Panc1 (cell line): ENCODE results near the gene TP53I11. TPM values are rescaled to one million over a fixed set of nuclear protein-coding genes. Genes with fewer than 3 reads are reported as not detected.

Experiments
- ATAC-seq: fragments of 200-7000 bp; cut with Tn5 transposase; 2 replicates; pipeline ENCODE4 v1.9.1; 2020; ENCODE audit warnings: mild to moderate bottlenecking, moderate library complexity
- BruUV-seq: library from RNA; stranded (reverse); fragments of 400-500 nt; replicated peaks from 2 replicates; lab custom pipeline; 2021; lab: Mats Ljungman, UMichigan
- CTCF ChIA-PET: fragments of 300-600 bp; sonication (Branson Sonifier 250); formaldehyde crosslinking; loops from one replicate; lab custom pipeline; 2022; ENCODE audit warnings: antibody characterized with exemption; lab: Charles Lee
- POLR2A ChIA-PET: fragments of 300-600 bp; sonication (Branson Sonifier 250); formaldehyde crosslinking; loops from one replicate; lab custom pipeline; 2022; ENCODE audit warnings: antibody characterized with exemption; lab: Charles Lee
- DNase-seq: peaks from one replicate; pipeline ENCODE4 v3.0.0-alpha.2; 2010; ENCODE audit warnings: low read depth, low spot score
- H3K27ac ChIP-seq: 2 replicates; pipeline ENCODE4 v1.5.1; 2011; ENCODE audit warnings: mild to moderate bottlenecking, low read length, inconsistent platforms
- H3K27me3 ChIP-seq: fragments of 200-500 bp; sonication (Bioruptor generic); 2 replicates; pipeline ENCODE4 v1.6.0; 2014; ENCODE audit warnings: low read length, inconsistent platforms; ENCODE audit not compliant: control insufficient read depth, insufficient read depth
- H3K36me3 ChIP-seq: fragments of 200-500 bp; sonication (Bioruptor generic); 2 replicates; pipeline ENCODE4 v1.5.1; 2014; ENCODE audit warnings: inconsistent platforms, mild to moderate bottlenecking, low read length, moderate library complexity; ENCODE audit not compliant: control insufficient read depth, insufficient read depth
- H3K4me1 ChIP-seq: 2 replicates; pipeline ENCODE4 v1.5.1; 2011; ENCODE audit warnings: inconsistent platforms, mild to moderate bottlenecking, low read length, moderate library complexity; ENCODE audit not compliant: control insufficient read depth, insufficient read depth
- H3K4me3 ChIP-seq, 2 experiments: 2 replicates each; pipeline ENCODE4 v1.5.1; 2011 to 2012; ENCODE audit warnings: low read depth in 2 of 2, low read length in 2 of 2, mild to moderate bottlenecking in 2 of 2, inconsistent platforms in 1 of 2, moderate library complexity in 1 of 2
- H3K9me3 ChIP-seq: fragments of 200-500 bp; sonication (Bioruptor generic); 2 replicates; pipeline ENCODE4 v1.5.1; 2014; ENCODE audit warnings: low read depth, mild to moderate bottlenecking, inconsistent platforms, low read length, moderate library complexity; ENCODE audit not compliant: control insufficient read depth, insufficient read depth
- POLR2AphosphoS5 ChIP-seq: IDR thresholded peaks from 2 replicates; pipeline ENCODE4 v1.6.1; 2012; ENCODE audit warnings: mild to moderate bottlenecking, low read depth, low read length, moderate library complexity
- SIN3A ChIP-seq: IDR thresholded peaks from 2 replicates; pipeline ENCODE4 v1.6.1; 2012; ENCODE audit warnings: low read depth, mild to moderate bottlenecking, low read length, moderate library complexity, borderline replicate concordance; ENCODE audit not compliant: insufficient read depth
- TCF7L2 ChIP-seq: IDR thresholded peaks from 2 replicates; pipeline ENCODE4 v1.6.1; 2011; ENCODE audit warnings: mild to moderate bottlenecking, low read depth, low read length, inconsistent platforms
- in situ Hi-C: cut with HindIII; loops from 2 replicates; pipeline ENCODE4 v1.10.0; 2016; ENCODE audit warnings: low sequenced_read_pairs, low pct_unique_long_range_greater_than_20kb
- intact Hi-C: fragments of 100-400 bp; cut with micrococcal nuclease; formaldehyde crosslinking; loops from one replicate; pipeline ENCODE4 v1.10.0; 2022; ENCODE audit not compliant: unreplicated experiment
- total RNA-seq: library from RNA; stranded (reverse); gene quantifications from one replicate; pipeline ENCODE4 v1.2.1, GENCODE V29; 2021; ENCODE audit not compliant: unreplicated experiment
- TF ChIP-seq, protein P1 (sequence below): fragments of 450-650 bp; IDR thresholded peaks from 2 replicates; pipeline ENCODE4 v1.5.1; 2017; ENCODE audit warnings: mild to moderate bottlenecking
- TF ChIP-seq, protein P2 (sequence below), 2 experiments: IDR thresholded peaks; 2 replicates each; pipeline ENCODE4 v1.6.1; 2011 to 2012; ENCODE audit warnings: low read depth in 2 of 2, control low read depth in 1 of 2, low read length in 1 of 2, mild to moderate bottlenecking in 1 of 2, moderate library complexity in 1 of 2; ENCODE audit not compliant: insufficient read depth in 1 of 2

The TP53I11 gene
- total RNA-seq, 1 experiment from 2014 or later = 132 TPM

DNA sequence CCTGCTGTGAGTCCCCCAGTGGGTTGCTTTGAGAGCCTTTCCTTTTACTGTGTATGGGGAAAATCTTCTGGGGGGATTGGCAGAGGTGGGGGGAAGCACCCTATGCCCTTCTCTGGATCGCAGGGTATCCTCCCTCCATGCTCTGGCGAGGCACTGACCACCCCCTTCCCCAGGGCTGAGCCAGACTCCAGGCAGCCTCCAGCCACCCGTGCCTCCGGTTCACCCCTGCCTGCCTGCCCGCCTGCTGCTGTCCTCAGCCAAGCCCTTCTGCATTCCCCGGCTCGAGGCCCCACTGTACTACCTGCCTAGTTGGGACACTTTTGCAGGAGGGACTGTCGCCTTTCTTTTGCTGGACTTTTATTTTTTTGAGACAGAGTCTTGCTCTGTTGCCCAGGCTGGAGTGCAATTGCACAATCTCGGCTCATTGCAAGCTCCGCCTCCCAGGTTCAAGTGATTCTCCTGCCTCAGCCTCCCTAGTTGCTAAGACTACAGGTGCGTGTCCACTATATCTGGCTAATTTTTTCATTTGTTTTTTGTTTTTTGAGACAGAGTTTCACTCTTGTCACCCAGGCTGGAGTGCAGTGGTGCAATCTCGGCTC, 23.8 kb upstream of the TP53I11 start:
- ATAC-seq (no peak), DNase-seq (no peak)
- ChIA-PET POLR2A (no interaction called here), CTCF (no interaction called here)
- BruUV-seq = no TSS peak
- Histone ChIP-seq H3K4me1 (peaks cover 31% of the 10 kb centered on the region), H3K4me3 (no peak overlapping the region), H3K27me3 (no peaks in the 10 kb centered on the region), H3K36me3 (no peaks in the 10 kb centered on the region), H3K27ac (no peak overlapping the region), H3K9me3 (no peaks in the 10 kb centered on the region)
- TF ChIP-seq TCF7L2 = no peak
- TF ChIP-seq, protein P1, sequence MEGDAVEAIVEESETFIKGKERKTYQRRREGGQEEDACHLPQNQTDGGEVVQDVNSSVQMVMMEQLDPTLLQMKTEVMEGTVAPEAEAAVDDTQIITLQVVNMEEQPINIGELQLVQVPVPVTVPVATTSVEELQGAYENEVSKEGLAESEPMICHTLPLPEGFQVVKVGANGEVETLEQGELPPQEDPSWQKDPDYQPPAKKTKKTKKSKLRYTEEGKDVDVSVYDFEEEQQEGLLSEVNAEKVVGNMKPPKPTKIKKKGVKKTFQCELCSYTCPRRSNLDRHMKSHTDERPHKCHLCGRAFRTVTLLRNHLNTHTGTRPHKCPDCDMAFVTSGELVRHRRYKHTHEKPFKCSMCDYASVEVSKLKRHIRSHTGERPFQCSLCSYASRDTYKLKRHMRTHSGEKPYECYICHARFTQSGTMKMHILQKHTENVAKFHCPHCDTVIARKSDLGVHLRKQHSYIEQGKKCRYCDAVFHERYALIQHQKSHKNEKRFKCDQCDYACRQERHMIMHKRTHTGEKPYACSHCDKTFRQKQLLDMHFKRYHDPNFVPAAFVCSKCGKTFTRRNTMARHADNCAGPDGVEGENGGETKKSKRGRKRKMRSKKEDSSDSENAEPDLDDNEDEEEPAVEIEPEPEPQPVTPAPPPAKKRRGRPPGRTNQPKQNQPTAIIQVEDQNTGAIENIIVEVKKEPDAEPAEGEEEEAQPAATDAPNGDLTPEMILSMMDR = no peak
- no peak for TF ChIP-seq POLR2AphosphoS5
- intact Hi-C loops = no loop called here
- in situ Hi-C loops = no loop called here

DNA sequence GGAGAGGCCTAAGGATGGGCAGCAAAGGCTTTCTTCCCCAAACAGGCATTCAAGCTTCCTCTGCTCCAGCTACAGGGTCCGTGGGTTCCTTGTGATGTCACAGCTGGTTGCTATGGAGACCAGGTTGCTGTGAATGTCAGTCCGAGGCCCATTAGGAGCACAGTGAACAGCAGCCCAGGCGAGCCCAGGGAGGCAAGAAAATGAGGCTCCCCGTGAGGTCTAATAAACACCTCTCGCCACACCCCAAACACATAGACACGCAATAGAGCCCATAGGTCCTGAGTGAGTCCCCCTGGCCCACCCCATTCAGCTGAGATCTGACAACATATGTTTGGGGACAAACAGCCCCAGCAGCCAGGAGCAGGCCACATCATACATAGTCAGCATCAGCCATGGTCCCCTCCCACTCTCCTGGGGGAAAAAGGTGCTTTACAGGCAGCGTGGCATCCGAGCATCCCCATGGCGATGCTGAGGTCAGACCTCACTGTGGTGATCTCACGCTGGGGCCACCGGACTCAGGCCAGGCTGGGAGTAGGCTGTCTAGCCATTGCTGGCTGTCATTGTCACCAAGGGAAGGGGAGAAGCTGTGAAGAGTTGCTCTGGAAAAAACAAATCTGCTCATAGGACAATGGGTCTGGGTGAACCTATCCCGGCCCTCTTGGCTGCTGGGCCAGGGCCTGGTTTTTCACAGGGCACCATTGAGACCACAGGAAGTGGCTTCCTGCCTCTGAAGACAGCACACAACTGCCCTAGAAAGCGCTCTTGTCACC, 23.1 kb upstream of the TP53I11 start:
- no peaks in the 10 kb centered on the region for H3K27me3 ChIP-seq
- no peak for ATAC-seq
- H3K4me3 ChIP-seq = no peak overlapping the region
- TF ChIP-seq TCF7L2 = no peak
- TF ChIP-seq, protein P2, sequence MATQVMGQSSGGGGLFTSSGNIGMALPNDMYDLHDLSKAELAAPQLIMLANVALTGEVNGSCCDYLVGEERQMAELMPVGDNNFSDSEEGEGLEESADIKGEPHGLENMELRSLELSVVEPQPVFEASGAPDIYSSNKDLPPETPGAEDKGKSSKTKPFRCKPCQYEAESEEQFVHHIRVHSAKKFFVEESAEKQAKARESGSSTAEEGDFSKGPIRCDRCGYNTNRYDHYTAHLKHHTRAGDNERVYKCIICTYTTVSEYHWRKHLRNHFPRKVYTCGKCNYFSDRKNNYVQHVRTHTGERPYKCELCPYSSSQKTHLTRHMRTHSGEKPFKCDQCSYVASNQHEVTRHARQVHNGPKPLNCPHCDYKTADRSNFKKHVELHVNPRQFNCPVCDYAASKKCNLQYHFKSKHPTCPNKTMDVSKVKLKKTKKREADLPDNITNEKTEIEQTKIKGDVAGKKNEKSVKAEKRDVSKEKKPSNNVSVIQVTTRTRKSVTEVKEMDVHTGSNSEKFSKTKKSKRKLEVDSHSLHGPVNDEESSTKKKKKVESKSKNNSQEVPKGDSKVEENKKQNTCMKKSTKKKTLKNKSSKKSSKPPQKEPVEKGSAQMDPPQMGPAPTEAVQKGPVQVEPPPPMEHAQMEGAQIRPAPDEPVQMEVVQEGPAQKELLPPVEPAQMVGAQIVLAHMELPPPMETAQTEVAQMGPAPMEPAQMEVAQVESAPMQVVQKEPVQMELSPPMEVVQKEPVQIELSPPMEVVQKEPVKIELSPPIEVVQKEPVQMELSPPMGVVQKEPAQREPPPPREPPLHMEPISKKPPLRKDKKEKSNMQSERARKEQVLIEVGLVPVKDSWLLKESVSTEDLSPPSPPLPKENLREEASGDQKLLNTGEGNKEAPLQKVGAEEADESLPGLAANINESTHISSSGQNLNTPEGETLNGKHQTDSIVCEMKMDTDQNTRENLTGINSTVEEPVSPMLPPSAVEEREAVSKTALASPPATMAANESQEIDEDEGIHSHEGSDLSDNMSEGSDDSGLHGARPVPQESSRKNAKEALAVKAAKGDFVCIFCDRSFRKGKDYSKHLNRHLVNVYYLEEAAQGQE (IDR thresholded peaks at IDR 0.05; ENCODE audit: insufficient read depth in 1 of 2, low read depth in 2 of 2, low read length in 1 of 2) = no peak
- TF ChIP-seq SIN3A = no peak
- TF ChIP-seq, protein P1 = no peak
- TF ChIP-seq POLR2AphosphoS5 = no peak
- intact Hi-C loops = no loop called here
- no peak for DNase-seq
- peaks cover 25% of the 10 kb centered on the region for H3K4me1 ChIP-seq
- ChIA-PET POLR2A (no interaction called here), CTCF (no interaction called here)
- H3K36me3 ChIP-seq = no peaks in the 10 kb centered on the region
- no peak overlapping the region for H3K27ac ChIP-seq
- in situ Hi-C loops = no loop called here
- no peaks in the 10 kb centered on the region for H3K9me3 ChIP-seq
- no TSS peak for BruUV-seq
